Measurements from ENCODE around the gene TFR2.

Gene TFR2
- 3.1 to 3.5 reads per million in 2 donors for total RNA-seq

DNA sequence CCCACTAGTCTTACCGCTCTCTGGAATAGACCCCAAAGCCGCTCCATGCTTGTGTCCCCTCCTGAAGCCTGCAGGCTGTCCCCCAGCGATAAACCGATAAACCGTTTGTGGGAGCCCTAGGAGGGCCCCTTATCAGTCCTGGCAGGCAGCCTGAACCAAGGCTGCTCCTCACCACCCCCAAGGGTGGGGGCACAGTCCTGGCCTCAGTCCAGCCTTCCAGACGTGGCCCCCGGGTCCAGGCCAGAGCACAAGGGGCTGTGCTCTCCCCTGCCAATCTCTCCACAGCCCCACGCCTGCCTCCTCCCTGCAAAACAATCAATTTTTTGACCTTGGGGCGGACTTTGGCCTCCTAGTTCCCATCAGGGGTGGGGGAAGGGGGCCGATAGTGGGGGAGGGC lies at the start of gene TFR2:
TFR2 (minus strand) TSS at position 90 of the 397 bp plus-strand sequence; CDS start at position 47, 43 bp downstream.
- no peak for DNase-seq

DNA sequence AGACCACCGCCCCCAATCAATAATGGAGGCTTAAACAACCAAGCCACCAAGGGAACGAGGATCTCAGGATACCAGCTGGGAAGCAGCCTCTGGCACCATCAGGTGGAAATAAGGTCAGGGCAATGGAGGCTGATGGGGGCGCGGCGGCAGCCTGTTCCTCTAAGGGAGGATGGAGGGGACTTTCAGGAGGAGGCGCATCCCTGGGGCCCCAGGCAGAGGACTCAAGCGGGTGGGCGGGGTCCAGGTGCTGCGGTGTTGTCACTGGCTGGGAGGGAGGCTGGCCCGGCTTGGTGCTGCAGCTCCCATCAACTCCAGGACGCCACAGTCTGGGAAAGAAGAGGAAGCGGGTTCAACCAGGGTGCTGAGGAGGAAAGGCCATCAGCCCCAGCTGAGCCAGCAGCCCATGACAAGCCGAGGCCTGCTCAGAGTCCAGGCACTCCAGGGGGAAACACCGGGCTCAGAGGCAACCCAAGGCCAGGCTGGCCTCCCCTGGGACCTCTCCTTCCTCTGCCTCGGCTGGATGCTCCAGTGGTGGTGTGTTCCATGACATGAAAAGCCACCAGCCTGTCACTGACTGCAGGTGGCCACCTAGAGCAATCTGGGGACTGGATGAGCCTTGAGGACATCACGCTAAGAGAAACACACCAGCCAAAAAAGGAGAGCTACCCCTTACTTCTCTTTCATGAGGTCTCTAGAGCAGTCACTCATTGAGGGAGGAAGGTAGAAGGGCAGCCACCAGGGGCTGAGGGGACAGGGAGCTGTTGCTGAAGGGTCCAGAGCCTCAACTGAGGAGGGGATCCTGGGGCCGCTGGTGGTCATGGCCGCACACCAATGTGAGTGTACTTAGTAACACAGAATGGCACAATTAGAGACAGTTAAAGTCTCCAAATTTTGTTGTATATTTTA lies 48.1 kb upstream of the TFR2 start:
- DNase-seq, result no peak

DNA sequence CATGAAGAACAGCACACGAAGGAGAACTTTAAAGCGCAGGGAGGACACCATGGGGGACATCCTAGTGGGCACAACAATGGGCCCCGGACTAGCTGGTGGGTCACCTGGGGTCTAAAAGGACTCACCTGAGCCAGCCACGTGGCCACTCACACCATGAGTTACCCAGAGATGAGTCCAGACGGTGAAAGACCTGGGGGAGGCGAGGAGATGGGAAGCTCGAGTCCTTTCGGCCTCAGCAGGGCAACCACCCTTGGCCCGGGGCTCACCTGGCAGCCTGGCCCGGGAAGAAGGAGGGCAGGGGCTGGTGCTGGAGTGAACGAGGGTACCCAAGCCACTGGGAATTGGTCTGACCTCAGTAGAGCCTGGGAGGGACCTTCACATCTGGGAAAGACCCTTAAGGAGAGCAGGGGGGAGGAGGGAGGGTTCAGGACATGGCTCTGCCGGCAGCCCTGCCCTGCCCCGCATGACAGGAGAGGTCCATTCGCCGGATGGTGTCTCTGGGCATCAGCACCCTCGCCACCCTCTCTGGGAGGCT lies 47.0 kb upstream of the TFR2 start:
- no peak for DNase-seq

DNA sequence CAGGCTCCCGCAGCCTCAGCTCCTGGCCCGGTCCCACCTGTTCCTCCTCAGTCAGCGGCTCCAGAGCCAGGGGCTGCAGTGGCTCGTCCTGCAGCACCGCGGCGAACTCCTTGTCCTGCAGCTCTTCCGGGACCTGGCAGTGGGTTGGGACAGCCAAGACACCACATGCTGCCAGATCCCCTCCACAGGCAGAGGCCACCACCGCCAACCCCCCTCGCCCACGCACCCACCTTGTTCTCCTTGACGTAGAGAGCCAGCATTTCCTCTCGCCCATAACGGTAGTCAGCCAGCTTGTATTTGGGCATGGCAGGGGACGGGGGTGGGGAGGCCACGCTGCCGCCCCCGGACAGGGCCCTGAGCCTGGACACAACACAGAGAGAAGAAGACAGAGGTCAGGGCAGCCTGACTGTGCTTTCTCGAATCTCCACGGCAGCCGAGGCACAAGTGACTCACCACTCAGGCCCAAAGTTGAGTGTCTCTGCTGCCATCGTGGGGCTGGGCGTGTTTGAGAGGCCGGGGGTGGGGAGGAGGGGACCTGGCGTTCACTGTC lies 46.5 kb upstream of the TFR2 start:
- no peak for DNase-seq

DNA sequence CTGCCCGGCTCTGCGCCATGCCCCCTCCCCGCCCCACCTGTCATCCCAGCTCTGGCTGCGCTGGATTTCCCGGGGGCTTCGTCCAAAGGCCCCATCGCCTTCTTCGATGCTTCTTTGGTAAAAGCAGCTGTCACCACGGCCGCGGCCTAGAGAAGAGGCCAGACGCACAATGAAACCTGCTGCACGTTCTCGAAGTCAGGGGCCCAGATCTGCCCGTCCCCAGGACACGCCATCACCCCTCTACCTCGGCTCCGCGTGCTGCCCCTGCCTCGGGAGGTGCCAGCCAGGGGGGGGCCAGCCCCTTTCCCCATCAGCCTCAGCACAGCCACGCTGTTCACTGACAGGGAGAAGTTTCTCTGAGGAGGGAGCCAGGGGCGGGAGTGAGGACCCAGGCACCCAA lies 45.9 kb upstream of the TFR2 start:
- no peak for DNase-seq

DNA sequence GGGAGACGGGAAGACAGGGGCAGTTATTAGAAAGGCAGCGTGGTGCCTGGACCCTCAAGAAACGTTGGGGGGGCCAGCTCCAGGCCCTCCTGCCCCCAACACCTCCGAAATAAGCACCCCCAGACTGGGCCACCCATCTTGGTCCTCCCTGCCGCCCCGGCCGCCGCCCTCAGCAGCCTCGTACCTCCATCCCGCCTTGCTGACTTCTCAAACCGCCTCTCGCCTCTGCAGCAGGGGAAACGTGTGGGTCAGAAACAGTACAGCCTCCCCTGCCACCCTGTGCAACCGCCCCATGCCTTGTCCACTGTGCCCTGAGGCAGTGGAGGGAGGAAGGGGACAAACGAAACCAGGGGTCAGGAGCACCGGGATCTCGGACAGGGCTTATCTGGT lies 45.5 kb upstream of the TFR2 start:
- no peak for DNase-seq

DNA sequence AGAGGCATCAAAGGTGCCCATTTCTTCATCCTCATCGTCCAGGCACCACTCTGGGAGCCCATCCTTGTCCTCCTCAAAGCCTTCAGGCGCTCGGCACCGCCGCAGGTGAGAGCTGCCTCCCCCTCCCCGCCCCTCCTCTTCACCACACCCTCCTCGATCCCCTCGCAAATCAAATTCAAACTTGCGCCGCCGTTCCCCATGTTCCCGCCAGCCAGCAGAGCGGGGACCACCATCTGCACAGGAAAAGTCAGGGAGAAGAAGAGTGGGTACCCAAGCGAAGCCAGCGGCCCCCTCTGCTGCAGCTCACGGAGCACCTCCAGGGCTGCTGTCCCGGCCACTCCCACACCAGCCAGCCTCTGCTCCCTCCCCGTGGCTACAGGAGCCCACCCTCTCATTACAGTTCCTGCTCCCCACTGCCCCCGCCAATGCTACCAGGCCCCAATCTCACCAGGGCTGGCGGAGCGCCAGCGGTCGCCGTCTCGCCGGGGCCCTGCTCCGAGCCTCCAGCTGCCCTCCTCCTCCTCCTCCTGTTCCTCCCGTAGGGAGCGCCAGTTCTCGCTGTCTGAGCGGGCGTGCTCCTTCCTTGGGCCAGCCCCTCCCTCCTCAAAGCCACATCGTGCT lies 45.0 kb upstream of the TFR2 start:
- DNase-seq, result no peak

DNA sequence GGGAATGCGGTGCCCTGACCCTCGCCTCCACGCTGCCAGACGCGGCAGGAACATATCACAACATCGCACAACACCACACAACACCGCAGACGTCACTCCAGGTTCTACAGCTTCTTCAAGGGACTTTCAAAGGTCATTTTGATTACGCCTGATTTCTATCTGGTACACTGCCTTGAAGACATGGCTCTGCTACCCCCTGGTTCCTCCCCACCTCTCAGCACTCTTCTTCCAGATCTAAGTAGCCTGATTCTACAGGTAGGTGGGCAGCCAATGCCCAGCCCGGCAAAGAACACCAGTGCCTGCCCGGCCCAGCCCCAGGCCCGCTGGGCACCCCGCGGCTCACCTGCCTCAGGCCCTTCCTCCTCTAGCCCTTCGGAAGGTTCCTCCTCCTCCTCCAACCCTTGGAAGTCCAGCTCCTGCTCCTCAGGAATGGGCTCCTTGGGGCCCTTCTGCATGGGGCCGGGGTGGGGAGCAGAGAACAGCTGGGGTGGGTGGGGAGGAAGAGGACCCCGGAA lies 44.3 kb upstream of the TFR2 start:
- no peak for DNase-seq

DNA sequence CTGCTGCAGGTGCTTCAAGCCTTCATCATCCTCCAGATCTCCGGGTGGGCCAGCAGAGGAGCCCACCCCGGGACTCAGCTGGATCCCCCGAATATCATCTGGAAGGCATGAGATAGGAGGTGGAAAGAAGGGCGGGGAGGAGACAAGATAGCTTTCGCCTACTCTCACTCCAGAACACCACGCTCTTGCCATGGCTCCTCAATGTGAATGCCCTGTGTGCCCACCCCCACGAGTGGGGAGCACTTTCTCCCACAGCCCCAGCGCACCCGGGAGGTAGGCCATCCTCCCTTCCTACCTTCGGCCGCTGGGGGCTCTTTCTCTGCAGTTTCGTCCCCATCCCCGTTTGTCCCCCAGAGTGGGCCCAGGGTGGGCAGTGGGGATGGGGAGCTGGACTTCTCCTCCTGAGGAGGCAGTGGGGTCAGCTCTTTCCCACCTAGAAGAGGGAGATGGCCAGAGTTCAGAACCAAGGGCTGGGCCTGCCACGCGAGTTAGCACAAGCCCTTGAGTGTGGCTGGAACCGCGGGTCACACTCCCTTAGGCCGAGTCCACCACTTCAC lies 43.8 kb upstream of the TFR2 start:
- DNase-seq, result no peak

DNA sequence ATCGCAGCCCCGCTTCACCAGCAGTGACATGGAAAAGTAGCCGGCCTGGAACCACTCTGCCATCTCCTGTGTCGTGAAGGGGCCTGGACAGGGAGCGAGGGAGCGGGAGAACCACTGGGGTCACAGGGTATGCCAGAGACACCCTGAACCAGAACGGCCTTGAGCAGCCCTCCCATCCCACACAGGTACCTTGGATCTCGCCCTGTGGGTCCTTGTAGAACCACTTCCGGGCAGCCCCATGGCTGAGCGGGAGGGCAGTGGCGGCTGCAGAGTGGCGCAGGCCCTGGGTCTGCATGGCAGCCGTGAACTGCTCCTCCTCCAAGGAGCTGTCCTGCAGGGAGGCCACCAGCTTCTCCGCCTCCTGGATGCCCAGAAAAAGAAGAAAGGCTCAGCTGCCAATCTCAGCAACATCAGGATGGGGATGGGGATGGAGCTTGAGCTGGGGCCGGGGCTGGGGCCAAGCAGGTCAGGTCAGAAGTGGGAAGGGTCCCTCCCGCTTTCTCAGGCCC lies 43.2 kb upstream of the TFR2 start:
- no peak for DNase-seq

DNA sequence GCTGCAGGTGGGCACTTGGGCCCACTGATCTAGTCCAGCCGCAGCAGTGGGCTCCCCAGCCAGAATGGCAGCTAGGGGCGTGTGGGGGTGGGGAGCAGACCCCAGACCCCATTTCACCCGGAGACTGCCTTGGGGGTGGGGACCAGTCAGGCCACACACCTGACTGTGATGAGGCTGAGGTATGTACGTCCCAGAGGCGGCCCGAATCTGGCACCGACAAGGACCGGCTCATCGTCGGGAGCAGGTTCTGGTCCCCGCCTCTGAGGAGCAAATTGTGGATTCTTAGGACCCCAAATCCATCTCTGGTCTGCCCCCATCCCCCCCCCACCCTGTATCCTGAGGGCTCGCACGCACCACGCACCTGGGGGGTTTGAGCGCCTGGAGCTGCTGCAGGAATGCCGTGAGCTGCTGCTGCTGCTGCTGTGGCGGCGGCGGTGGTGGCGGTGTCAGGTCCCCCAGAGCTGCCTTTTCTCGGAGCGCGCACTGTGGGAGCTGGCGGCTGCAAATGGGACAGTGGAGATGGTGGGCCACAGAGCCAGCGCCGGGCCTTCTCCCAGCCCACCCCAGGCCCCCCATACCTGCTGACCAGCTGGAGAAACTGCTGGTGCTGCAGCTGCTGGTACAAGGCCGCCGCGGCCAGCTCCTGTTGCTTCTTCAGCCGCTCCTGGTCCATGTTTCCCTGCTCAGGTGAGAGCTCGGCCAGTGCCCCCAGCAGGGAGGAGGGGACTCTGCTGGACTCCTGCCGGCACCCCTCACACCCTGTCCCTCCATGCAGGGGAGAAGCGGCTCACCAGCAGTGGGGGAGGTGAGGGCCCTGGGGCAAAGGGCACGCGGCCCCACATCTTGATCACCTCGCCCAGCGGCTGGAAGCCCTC lies 42.5 kb upstream of the TFR2 start:
- no peak for DNase-seq

DNA sequence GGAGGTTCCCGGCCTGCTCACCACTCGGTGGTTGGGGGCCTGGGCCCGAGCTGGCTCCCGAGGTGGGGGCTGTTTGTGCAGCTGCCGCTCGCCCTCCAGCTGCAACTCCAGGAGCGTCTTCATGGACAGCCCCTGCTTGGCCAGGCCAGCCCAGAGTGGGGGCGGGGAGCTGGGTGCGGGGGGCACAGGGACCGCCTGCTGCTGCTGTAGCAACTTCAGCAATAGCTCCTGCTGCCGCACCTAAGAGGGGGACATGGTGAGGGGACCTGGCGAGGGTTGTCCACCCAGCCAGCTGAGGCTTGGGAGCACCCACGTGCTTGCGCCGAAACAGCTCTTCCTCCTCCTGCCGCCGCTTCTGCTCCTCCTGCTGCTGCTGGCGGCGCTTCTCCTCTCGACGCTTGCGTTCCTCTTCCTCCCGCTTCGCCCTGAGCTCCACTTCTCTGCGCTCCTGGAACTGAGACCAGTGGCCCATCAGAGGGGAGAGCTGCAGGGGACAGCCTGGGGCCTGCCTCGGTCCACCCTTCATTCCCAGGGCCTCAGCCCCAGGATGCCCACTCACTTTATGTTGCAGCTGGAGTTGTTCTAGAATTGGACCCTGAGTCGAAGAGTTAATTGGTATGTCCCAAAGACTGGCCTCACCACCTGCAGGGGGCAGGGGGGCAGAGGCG lies 41.8 kb upstream of the TFR2 start:
- no peak for DNase-seq

DNA sequence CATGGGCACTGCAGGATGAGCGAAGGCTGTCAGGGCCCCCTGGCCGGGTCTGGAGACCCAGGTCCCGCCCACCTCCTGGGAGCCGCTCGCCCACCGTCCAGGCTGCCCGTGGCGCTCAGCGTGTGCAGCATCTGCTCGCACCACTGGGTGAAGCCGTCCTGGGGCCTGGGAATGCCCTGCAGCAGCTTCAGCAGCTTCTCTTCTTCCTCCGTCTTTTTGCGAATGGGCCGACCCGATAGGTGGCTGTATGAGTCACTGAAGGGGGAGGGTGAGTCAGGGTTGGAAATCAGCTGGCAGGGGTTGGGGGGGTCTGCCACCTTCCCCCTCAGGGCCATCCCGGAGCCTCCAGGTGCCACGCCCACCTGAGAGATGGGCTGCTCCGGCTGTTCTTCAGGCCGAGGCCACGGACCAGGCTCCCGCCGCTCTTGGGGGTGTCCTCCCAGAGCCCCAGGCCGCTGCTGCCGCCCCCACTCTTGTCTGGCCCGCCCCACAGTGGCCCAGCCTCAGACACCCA lies 40.9 kb upstream of the TFR2 start:
- no peak for DNase-seq

DNA sequence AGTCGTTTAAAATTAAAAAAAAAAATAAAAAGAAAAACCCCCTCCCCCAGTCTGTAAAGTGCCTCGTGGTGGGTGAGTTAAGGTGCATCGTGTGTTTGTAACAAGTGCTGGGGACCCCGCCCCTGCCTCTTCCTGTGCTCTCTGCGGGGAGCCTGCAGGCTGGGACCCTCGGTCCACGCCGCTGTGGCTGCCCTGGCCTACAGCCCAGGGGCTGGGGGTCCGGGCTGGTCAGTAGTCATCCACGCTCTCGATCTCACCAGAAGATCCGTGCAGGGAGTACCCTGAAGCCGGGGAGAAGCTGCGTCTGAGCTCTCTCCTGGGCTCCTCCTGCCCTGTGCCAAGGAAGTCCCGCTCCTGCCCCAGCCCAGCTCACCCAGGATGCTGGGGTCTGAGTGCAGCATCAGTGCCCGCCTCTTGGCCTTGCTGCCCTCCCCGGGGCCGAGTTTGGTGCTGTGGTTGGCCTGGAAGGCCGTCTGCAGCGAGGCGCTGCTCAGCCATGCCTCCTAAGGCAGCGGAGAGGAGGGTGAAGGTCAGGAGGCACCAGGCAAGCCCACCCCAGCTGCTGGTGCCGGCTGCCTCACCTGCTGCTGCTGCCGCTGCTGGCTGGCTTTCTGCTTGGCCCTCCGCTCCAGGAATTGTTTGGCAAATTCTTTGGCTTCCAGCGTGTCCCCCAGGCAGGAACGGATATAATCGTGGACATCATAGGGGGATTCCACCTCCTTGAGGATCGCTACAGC lies 40.3 kb upstream of the TFR2 start:
- no peak for DNase-seq

DNA sequence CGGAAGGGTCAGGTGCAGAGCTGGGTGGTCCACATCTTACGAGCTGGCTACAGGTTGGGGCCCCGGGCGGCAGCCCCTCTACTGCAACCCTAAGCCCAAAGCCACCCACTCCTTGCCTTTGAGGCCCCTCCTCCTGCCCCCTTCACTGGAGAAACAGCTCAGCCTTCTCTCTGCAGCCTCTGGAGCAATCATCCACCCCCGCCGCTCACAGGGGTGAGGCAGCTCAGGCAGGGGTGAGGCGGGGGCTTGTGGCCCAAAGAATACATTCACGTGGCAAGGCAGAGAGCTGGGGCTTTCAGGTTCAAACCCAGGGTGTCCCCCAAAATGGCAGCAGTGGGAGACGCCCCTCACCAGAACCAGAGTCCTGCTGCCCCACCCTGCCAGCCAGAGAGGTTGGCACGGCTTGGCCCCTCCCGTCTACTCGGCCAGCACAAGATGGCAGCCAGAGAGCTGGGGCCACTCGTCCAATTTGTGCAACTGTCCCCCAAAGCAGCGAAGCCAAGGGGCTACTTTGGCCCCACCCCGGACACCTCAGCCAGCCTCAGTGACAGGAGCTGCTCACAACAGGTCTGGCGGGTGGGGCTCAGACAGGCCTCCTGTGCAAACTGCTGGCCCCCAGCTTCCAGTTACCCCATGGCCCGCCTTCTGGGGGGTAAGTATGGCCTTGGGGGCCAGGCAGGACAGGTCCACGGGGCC lies 39.4 kb upstream of the TFR2 start:
- no peak for DNase-seq

DNA sequence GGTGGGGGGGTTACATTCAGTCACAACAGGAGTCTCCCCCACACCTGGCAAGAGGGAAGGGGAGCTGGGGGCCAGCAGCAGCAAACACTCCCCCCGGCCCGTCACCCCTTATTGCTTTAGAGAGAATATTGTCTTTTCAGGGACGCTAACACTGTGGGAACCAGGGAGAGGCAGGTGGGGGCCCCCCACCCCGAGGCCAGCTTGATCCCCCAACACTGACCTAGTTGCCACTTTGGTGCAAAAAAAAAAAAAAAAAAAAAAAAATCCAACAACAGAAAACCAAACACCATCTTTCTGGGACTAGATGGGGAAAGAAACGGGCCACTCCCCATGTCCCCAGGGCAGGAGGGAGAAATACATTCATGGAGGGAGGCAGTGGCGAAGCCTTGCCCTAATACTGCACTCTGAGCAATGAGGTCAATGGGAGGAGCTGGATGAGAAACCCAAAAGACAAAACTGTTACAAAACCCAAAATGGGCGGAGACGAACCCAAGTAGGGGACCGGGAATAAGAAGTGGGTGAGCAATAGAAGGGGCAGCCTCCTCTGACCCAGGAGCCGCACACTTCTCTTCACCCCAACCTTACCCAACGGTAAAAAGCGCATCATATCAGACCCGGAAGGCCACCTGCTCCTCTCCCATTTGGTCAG lies 38.7 kb upstream of the TFR2 start:
- DNase-seq, result no peak

DNA sequence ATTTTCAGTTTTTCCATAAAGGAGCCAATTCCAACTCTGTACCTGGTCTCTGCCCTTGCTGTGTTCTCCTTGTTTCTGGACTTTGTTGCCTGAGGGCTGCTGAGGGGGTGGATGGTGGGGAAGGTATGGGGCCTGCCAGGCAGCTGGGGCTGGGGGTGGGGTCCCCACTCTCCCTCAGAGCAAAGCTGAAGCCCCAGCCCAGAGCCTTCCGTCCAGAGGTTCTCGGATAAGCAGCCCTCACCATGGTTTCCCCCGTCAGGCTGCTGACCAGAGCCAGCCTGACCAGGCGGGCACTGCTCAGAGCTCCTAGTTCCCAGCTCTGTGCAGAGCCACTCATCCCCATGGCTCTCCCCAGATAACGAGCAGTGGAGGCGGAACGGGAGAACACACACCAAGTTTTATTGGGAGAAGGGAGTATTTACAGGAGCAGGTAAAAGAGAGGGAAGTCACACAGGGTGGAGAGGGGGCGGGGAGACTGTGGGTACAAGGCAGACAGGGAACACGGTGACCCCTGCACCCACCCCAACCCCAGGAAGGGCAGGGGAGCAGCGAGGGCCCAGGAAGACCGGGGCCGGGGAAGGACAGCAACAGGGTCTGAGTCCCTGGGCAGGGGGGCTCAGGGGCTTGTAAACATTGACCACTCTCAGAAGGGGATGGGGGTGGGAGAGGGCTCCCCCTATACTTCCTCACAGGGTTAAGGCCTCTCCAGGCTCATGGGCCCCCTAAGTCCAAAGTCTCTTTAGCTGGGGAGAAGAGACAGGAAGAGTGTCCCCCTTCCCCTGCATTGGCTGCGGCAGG lies 38.0 kb upstream of the TFR2 start:
- no peak for DNase-seq

DNA sequence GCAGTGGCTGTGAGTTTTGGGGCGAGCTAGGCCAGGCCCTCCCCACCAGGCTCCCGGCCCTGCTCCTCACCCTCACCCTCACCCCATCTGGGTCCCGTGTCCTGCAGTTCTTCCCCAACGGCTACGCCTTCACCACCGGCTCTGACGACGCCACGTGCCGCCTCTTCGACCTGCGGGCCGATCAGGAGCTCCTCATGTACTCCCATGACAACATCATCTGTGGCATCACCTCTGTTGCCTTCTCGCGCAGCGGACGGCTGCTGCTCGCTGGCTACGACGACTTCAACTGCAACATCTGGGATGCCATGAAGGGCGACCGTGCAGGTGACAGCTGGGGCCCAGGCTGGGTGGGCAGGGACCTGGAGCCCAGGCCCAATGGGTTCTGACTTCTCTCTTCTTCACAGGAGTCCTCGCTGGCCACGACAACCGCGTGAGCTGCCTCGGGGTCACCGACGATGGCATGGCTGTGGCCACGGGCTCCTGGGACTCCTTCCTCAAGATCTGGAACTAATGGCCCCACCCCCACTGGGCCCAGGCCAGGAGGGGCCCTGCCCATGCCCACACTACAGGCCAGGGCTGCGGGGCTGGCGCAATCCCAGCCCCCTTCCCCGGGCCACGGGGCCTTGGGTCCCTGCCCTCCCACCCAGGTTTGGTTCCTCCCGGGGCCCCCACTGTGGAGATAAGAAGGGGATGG lies 37.1 kb upstream of the TFR2 start:
- no peak for DNase-seq

All from T-helper 2 cell (primary cell).